IMR-90 (cell line): Measurements from ENCODE around the gene B3GALT6. TPM values are rescaled to one million over a fixed set of nuclear protein-coding genes. Genes with fewer than 3 reads are reported as not detected.

Experiments
- ATAC-seq: fragments of 200-7000 bp; cut with Tn5 transposase; 2 replicates; pipeline ENCODE4 v1.9.1; 2020; ENCODE audit warnings: low read depth, mild to moderate bottlenecking, moderate library complexity
- BruUV-seq: library from RNA; stranded (reverse); fragments of 400-500 nt; replicated peaks from 2 replicates; lab custom pipeline; 2021; lab: Mats Ljungman, UMichigan
- CTCF ChIA-PET: fragments of 300-600 bp; formaldehyde crosslinking; extraction: SDS; loops from one replicate; lab custom pipeline; 2021; ENCODE audit warnings: antibody characterized with exemption; lab: Yijun Ruan, JAX
- POLR2A ChIA-PET: fragments of 300-600 bp; sonication (Branson Sonifier 250); formaldehyde crosslinking; loops from one replicate; lab custom pipeline; 2022; ENCODE audit warnings: antibody characterized with exemption; ENCODE audit not compliant: unreplicated experiment; lab: Charles Lee
- DNase-seq: peaks from one replicate; pipeline ENCODE4 v3.0.0; 2013
- H2AFZ ChIP-seq: replicated peaks from 2 replicates; pipeline ENCODE3; 2013; ENCODE audit warnings: low read length, mild to moderate bottlenecking; ENCODE audit not compliant: poor library complexity
- H2AK5ac ChIP-seq: 2 replicates; pipeline ENCODE4 v1.6.1; 2013; ENCODE audit warnings: low read depth, low read length, inconsistent platforms
- H2AK9ac ChIP-seq: replicated peaks from 2 replicates; pipeline ENCODE3; 2013; ENCODE audit warnings: mild to moderate bottlenecking, low read depth, low read length, moderate library complexity; ENCODE audit not compliant: poor library complexity
- H2BK120ac ChIP-seq: 2 replicates; pipeline ENCODE4 v1.6.1; 2013; ENCODE audit warnings: low read depth, low read length, inconsistent platforms
- H2BK15ac ChIP-seq: 3 replicates; pipeline ENCODE4 v1.6.1; 2013; ENCODE audit warnings: low read depth, low read length, inconsistent platforms
- H2BK20ac ChIP-seq: 2 replicates; pipeline ENCODE4 v1.6.1; 2013; ENCODE audit warnings: low read depth, mild to moderate bottlenecking, inconsistent platforms, low read length, moderate library complexity
- H2BK5ac ChIP-seq: 2 replicates; pipeline ENCODE4 v1.6.1; 2013; ENCODE audit warnings: mild to moderate bottlenecking, low read depth, low read length, inconsistent platforms; ENCODE audit not compliant: poor library complexity, severe bottlenecking
- H3K14ac ChIP-seq: replicated peaks from 2 replicates; pipeline ENCODE4 v1.6.1; 2013; ENCODE audit warnings: low read depth, low read length, inconsistent platforms
- H3K18ac ChIP-seq: 2 replicates; pipeline ENCODE4 v1.6.1; 2013; ENCODE audit warnings: low read depth, low read length, control low read depth
- H3K23ac ChIP-seq: 2 replicates; pipeline ENCODE4 v1.6.1; 2013; ENCODE audit warnings: low read depth, low read length, inconsistent platforms
- H3K27ac ChIP-seq: 2 replicates; pipeline ENCODE4 v1.5.1; 2013; ENCODE audit warnings: mild to moderate bottlenecking, control low read depth, low read length; ENCODE audit not compliant: insufficient read depth
- H3K27me3 ChIP-seq: 2 replicates; pipeline ENCODE4 v1.6.1; 2013; ENCODE audit warnings: low read length; ENCODE audit not compliant: control insufficient read depth, insufficient read depth
- H3K36me3 ChIP-seq: 2 replicates; pipeline ENCODE4 v1.6.1; 2013; ENCODE audit warnings: low read length, mixed read lengths; ENCODE audit not compliant: control insufficient read depth, insufficient read depth
- H3K4ac ChIP-seq: 2 replicates; pipeline ENCODE4 v1.6.1; 2013; ENCODE audit warnings: low read depth, low read length, inconsistent platforms
- H3K4me1 ChIP-seq: 2 replicates; pipeline ENCODE4 v1.6.1; 2013; ENCODE audit warnings: low read length, mixed read lengths; ENCODE audit not compliant: control insufficient read depth, insufficient read depth
- H3K4me2 ChIP-seq: 2 replicates; pipeline ENCODE4 v1.6.1; 2013; ENCODE audit warnings: low read depth, mild to moderate bottlenecking, control low read depth, low read length, moderate library complexity
- H3K4me3 ChIP-seq: 2 replicates; pipeline ENCODE4 v1.5.1; 2013; ENCODE audit warnings: low read depth, mild to moderate bottlenecking, control low read depth, low read length, moderate library complexity; ENCODE audit not compliant: insufficient read depth
- H3K56ac ChIP-seq: 2 replicates; pipeline ENCODE4 v1.6.1; 2013; ENCODE audit warnings: low read length, inconsistent platforms; ENCODE audit not compliant: insufficient read depth; ENCODE audit errors: extremely low read depth
- H3K79me1 ChIP-seq, 2 experiments: 2 replicates each; pipeline ENCODE4 v1.6.1; 2013; ENCODE audit warnings: low read length in 2 of 2, inconsistent platforms in 1 of 2, low read depth in 1 of 2
- H3K9ac ChIP-seq: 2 replicates; pipeline ENCODE4 v1.6.1; 2013; ENCODE audit warnings: low read depth, low read length, control low read depth
- H3K9me1 ChIP-seq: 2 replicates; pipeline ENCODE4 v1.6.1; 2013; ENCODE audit warnings: low read length, inconsistent platforms; ENCODE audit not compliant: insufficient read depth
- H3K9me3 ChIP-seq: 2 replicates; pipeline ENCODE4 v1.6.1; 2013; ENCODE audit warnings: low read length; ENCODE audit not compliant: control insufficient read depth, insufficient read depth
- H4K20me1 ChIP-seq: 2 replicates; pipeline ENCODE4 v1.6.1; 2013; ENCODE audit warnings: low read length, inconsistent platforms; ENCODE audit not compliant: insufficient read depth
- H4K5ac ChIP-seq: 2 replicates; pipeline ENCODE4 v1.6.1; 2013; ENCODE audit warnings: mild to moderate bottlenecking, low read depth, low read length, control low read depth
- H4K8ac ChIP-seq, 2 experiments: 2 replicates each; pipeline ENCODE4 v1.6.1; 2013; ENCODE audit warnings: low read depth in 2 of 2, low read length in 2 of 2, control low read depth in 1 of 2, inconsistent platforms in 1 of 2
- H4K91ac ChIP-seq: 2 replicates; pipeline ENCODE4 v1.6.1; 2013; ENCODE audit warnings: low read depth, low read length, inconsistent platforms; ENCODE audit not compliant: insufficient read depth
- BHLHE40 ChIP-seq: fragments of 150-350 bp; IDR thresholded peaks from 2 replicates; pipeline ENCODE4 v1.6.1; 2016; ENCODE audit warnings: mild to moderate bottlenecking, low read depth, low read length
- CEBPB ChIP-seq: IDR thresholded peaks from 2 replicates; pipeline ENCODE4 v1.6.1; 2012; ENCODE audit warnings: low read depth, low read length, improper control_type of control experiment
- CHD1 ChIP-seq: IDR thresholded peaks from 2 replicates; pipeline ENCODE4 v1.6.1; 2012; ENCODE audit warnings: low read depth, low read length, improper control_type of control experiment
- CTCF ChIP-seq: conservative IDR thresholded peaks from 2 replicates; pipeline ENCODE4 v1.5.1; 2012; ENCODE audit warnings: mild to moderate bottlenecking, low read depth, low read length, improper control_type of control experiment
- FOS ChIP-seq: fragments of 150-350 bp; IDR thresholded peaks from 2 replicates; pipeline ENCODE4 v1.6.1; 2016; ENCODE audit warnings: low read depth, low read length
- MAFK ChIP-seq: IDR thresholded peaks from 2 replicates; pipeline ENCODE4 v1.6.1; 2012; ENCODE audit warnings: low read depth, low read length, improper control_type of control experiment
- MAZ ChIP-seq: IDR thresholded peaks from 2 replicates; pipeline ENCODE4 v1.6.1; 2012; ENCODE audit warnings: low read depth, mild to moderate bottlenecking, low read length, improper control_type of control experiment, moderate library complexity, borderline replicate concordance
- MXI1 ChIP-seq: IDR thresholded peaks from 2 replicates; pipeline ENCODE4 v1.6.1; 2012; ENCODE audit warnings: low read depth, mild to moderate bottlenecking, low read length, moderate library complexity, borderline replicate concordance
- POLR2A ChIP-seq: IDR thresholded peaks from 2 replicates; pipeline ENCODE4 v1.6.1; 2012; ENCODE audit warnings: mild to moderate bottlenecking, low read depth, low read length
- RAD21 ChIP-seq: IDR thresholded peaks from 2 replicates; pipeline ENCODE4 v1.6.1; 2012; ENCODE audit warnings: low read length, improper control_type of control experiment
- RFX5 ChIP-seq: IDR thresholded peaks from 2 replicates; pipeline ENCODE4 v1.8.0; 2012; ENCODE audit warnings: low read depth, mild to moderate bottlenecking, low read length, moderate library complexity
- SMC3 ChIP-seq: fragments of 150-350 bp; IDR thresholded peaks from 2 replicates; pipeline ENCODE4 v1.6.1; 2016; ENCODE audit warnings: low read depth, mild to moderate bottlenecking, antibody characterized with exemption, low read length, moderate library complexity
- WGBS, 2 experiments: methylation state at CpG; one replicate each; pipeline versions ENCODE4 v1.1.5 to v1.1.7; 2013; ENCODE audit warnings: missing lambda C conversion rate in 2 of 2; ENCODE audit not compliant: insufficient read length in 1 of 2; ENCODE audit errors: extremely low coverage in 2 of 2; 5-methylcytosine and 5-hydroxymethylcytosine counted together
- dilution Hi-C: fragments of 300-500 bp; cut with HindIII; formaldehyde crosslinking; loops from one replicate; pipeline ENCODE4 v1.14.3; 2018; ENCODE audit warnings: low sequenced_read_pairs; ENCODE audit not compliant: unreplicated experiment
- in situ Hi-C: fragments of 300-500 bp; cut with MboI; formaldehyde crosslinking; loops from 3 replicates; pipeline ENCODE4 v1.14.3; 2019; ENCODE audit warnings: low sequenced_read_pairs, inconsistent platforms, mixed read lengths
- intact Hi-C: fragments of 100-400 bp; cut with micrococcal nuclease; formaldehyde crosslinking; loops from 2 replicates; pipeline ENCODE4 v1.10.0; 2022
- polyA plus RNA-seq, 3 experiments: library from polyadenylated mRNA; depleted of rRNA; stranded (reverse); fragments of >200 nt; gene quantifications; 2 replicates each; pipeline ENCODE4 v1.2.3, GENCODE V29; 2012; ENCODE audit warnings: low replicate concordance in 1 of 3
- total RNA-seq: library from RNA; depleted of rRNA; stranded (reverse); fragments of >200 nt; gene quantifications from 2 replicates; pipeline ENCODE4 v1.2.3, GENCODE V29; 2012
- TF ChIP-seq, protein P1 (sequence below): fragments of 150-350 bp; IDR thresholded peaks from 2 replicates; pipeline ENCODE4 v1.6.1; 2017; ENCODE audit warnings: mild to moderate bottlenecking, antibody characterized with exemption, low read length, low read depth

B3GALT6 gene
- total and polyA plus RNA-seq, 2 of the 4 experiments (the other 2 are of a cell fraction): 12.2 to 23.0 TPM

GRCh38 chr1:1275836-1276235 is 43.8 kb downstream of the B3GALT6 start:
- Histone ChIP-seq H4K8ac (peak overlapping the region; percentile 64 to 68; a peak in 3 of 4 replicates), H2BK15ac (peak overlapping the region; percentile 87; the same call in 1 of the 3 replicates), H3K36me3 (peaks cover 12% of the 10 kb centered on the region), H3K4me1 (peaks cover 30% of the 10 kb centered on the region), H3K14ac (peak overlapping the region; percentile 79; the same call in 1 of the 2 replicates), H3K4ac (peak overlapping the region; percentile 90), H2AFZ (no peak overlapping the region), H4K5ac (peak overlapping the region; percentile 51; the same call in 1 of the 2 replicates), H2AK5ac (peak overlapping the region; percentile 95; the same call in 1 of the 2 replicates), H2BK120ac (peak overlapping the region; percentile 44; the same call in 1 of the 2 replicates), H3K27ac (peak overlapping the region; percentile 76; the same call in 1 of the 2 replicates), H3K79me1 (peaks cover 8 to 38% of the 10 kb centered on the region in 2 experiments; a peak in 3 of 4 replicates), H4K91ac (peak overlapping the region; percentile 52), H3K9ac (no peak overlapping the region), H2AK9ac (peak overlapping the region; percentile 93), H3K56ac (no peak overlapping the region), H3K4me2 (0 out of 2 replicates have a peak overlapping the region, but pooled peaks have one; percentile 5), H3K23ac (peak overlapping the region; percentile 74), H3K9me3 (no peaks in the 10 kb centered on the region), H4K20me1 (peaks cover 13% of the 10 kb centered on the region), H3K27me3 (no peaks in the 10 kb centered on the region), H2BK20ac (peak overlapping the region; percentile 90), H2BK5ac (peak overlapping the region; percentile 60), H3K18ac (no peak overlapping the region), H3K4me3 (no peak overlapping the region), H3K9me1 (peaks cover 19% of the 10 kb centered on the region)
- in situ Hi-C loops (no loop called here), intact Hi-C loops (no loop called here), dilution Hi-C loops (no loop called here)
- DNase-seq (peak; percentile 59), ATAC-seq (no peak)
- CTCF ChIA-PET: interaction anchor here (0.6 to 1.2 kb wide), 2 partner anchors 15 to 27 kb away, joined by 3 to 5 read pairs; no protein-coding TSS in a partner anchor
- no TSS peak for BruUV-seq
- POLR2A ChIA-PET: no interaction called here
- 48% methylated on average over 3 of the region's 9 CpGs; no CpG with 5 or more reads in 1 of the 2 experiments for WGBS, 2 experiments
- TF ChIP-seq CEBPB: no peak
- TF ChIP-seq POLR2A: no peak
- no peak for TF ChIP-seq CHD1
- no peak for TF ChIP-seq SMC3
- no peak for TF ChIP-seq RAD21
- no peak for TF ChIP-seq MXI1
- TF ChIP-seq FOS: no peak
- no peak for TF ChIP-seq RFX5
- TF ChIP-seq MAFK: no peak
- no peak for TF ChIP-seq MAZ
- TF ChIP-seq BHLHE40: no peak
- TF ChIP-seq, protein P1, sequence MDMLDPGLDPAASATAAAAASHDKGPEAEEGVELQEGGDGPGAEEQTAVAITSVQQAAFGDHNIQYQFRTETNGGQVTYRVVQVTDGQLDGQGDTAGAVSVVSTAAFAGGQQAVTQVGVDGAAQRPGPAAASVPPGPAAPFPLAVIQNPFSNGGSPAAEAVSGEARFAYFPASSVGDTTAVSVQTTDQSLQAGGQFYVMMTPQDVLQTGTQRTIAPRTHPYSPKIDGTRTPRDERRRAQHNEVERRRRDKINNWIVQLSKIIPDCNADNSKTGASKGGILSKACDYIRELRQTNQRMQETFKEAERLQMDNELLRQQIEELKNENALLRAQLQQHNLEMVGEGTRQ: no peak
- TF ChIP-seq CTCF: no peak
